Ureter (tissue), 1 donor: ENCODE data around the gene SLC25A26. TPM values are rescaled to one million over a fixed set of nuclear protein-coding genes. Genes with fewer than 3 reads are reported as not detected.

Experiments
- DNase-seq: peaks from one replicate; pipeline ENCODE4 v3.0.0-alpha.2; 2020; ENCODE audit warnings: low spot score
- total RNA-seq: library from RNA; stranded (reverse); gene quantifications from one replicate; pipeline ENCODE4 v1.2.4, GENCODE V29; 2023
- donor health status: DM: yes; HTN: yes; CAD: no.

The SLC25A26 gene
- total RNA-seq, 1 donor from 2014 or later, result 21.3 TPM

DNA sequence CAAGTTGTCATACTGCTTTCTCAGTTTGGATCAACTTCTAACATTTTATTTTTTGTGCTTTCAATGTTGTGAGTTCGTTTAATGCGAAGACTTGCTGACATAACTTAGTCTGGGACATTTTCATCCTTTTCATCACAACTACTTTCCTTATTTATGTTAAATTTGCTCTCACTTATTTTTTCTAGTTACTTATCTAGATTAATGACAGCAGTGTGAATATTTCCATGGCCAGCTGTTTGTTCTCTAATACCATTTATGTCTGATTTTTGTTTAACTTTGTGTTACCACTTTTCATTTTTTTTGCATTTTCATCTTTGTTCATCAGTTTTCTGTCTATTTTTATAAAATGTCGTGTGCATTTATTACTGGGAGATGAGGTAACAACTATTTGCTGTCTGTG lies 6.2 kb downstream of the SLC25A26 start:
- DNase-seq, result no peak

DNA sequence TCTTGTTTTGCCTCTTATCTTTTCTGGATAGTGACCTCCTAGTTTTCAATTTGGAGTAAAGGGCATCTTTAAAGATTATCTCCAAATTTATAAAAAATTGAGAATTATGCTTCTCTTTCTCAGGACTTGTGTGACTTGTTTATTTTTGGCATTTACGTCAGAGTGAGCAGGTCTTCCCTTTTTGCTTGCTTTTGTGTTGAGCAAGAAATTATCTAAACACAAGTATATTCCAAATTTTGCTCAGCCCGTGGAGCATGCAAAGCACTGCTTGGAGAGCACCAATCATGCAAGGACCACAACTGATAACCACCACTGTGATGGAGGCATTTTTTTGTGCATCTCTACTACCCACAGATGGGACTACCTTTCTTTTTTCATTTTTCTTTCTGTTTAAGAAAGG lies 7.1 kb downstream of the SLC25A26 start:
- DNase-seq, result no peak

DNA sequence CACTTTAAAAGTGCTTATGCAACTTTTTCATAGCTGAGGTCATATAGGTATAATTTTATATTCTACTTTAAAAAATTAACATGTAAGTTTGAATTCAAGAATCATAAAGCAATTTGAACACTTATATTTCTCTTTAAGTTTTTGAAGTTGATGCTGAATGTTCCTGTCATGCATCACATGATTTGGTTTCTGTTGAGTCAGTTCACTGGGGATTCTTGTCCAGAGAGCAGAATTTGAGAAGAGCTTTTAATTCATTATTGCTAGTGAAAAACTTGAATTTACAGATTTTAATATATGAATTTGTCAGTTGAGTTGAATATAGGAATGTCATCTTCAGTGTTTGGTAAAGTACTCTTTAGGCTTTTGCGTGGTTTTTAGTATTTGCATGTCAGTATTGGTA lies 7.9 kb downstream of the SLC25A26 start:
- no peak for DNase-seq

DNA sequence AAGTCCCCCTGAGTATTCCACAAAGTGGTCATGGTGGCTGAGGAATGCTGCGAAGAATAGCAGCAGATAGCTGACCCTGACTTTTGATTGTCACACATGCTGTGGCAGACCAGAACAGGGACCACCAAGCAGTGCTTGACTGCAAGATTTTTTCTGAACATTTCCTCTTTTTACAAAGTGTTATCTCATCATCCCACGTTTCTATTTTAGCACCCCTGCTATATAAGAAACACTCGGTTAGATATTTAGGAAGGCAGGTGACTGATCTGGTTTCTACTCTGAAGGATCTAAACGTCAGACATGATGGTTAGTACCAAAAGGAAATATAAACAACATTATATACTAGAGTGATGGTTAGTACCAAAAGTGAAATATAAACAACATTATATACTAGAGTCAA lies 9.1 kb downstream of the SLC25A26 start:
- DNase-seq, result no peak

DNA sequence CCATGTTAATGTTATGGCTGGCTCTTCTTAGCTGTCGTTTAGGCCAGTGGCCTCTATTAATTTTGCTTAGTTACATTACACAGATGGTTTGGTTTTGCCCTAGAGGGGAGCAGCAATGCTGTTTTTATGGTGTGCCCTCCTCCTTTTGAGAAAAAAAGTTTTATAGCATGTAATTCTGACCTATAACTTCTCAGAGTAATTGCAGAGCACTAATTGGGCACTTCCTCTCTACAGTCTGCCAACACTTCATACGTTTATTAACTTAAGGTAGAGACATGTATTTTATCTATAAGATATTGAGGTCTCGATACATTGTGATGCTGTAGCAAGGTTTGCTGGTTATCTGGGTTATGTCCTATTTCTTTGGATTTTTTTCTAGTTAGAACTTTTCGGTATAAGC lies 12.2 kb downstream of the SLC25A26 start:
- no peak for DNase-seq

DNA sequence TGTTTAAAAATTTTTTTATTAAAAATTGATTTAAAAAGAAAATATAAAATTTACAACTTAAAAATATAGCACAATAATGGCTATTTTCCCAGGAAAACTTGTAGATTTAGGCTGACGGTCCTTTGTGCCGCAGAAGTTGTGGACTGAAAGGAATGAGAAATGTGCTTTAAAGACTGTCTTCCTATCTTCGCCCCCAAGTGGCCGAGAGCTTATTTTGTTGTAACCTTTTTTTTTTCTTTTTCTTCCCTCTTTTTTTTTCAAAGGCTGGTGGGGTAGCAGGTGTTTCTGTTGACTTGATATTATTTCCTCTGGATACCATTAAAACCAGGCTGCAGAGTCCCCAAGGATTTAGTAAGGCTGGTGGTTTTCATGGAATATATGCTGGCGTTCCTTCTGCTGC lies 15.5 kb downstream of the SLC25A26 start:
- no peak for DNase-seq

DNA sequence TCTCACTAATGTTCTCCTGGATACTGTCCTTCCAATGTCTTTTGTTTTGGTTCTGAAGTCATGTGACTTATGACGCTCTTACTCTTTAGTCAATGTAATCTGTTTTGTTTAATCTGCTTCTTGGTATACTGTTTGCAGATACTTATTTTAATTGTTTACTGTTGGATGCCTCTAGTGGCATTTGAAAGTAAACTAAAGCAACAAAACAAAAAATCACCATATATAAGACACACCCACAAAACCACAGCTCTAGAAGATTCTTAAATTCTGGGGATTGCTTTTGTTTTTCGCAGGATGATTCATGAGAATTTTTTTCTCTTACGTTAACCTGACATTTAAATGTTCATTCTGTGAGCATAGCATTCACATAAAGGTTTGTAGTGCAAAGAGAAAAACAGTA lies 16.8 kb downstream of the SLC25A26 start:
- no peak for DNase-seq

DNA sequence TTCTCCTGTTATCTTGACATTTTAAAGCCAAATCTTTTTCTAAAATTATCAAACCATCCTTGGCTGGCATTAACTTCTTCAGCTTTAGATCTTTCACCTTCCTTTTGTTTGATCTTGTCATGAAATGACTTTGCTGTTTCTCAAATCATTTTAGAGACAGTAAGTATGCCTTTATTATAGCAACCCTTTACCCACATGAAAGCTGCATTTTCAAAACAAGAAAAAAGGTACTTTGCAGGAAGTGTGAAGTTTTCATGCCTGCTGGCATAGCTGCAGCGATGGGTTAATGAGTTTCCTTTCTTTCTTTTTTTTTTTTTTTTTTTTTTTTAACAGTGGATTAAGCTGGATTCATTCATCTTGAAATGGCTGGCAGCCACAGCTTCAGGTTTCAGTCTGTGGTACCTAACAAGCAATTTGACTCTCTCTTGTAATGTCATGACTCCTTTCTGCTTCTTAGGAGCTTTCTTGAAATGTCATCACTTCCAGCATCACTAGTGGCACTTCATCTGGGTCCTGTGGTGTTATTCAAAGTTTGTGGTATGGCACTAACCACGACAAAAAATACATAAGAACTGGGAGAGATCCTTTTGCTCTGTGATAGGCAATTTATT lies 18.8 kb downstream of the SLC25A26 start:
- DNase-seq, result no peak

DNA sequence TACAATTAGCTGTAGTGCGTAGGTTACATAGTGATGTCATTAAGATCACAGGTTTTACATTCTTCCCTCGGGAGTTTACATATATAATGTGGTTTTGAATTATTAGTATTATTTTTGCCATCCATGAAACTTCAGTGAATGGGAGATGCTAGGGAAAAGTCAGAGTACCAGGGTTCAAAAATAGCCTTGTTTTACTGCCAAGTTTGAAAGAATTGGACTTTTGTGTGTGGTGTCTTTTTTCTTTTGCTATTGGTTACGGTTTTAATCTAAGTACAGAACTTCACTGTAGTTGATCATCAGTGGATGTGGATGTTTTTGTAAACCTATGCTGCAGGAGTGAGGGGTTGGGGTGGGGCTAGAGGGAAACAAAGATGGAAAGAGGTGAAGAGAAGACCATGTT lies 20.7 kb downstream of the SLC25A26 start:
- DNase-seq, result no peak

DNA sequence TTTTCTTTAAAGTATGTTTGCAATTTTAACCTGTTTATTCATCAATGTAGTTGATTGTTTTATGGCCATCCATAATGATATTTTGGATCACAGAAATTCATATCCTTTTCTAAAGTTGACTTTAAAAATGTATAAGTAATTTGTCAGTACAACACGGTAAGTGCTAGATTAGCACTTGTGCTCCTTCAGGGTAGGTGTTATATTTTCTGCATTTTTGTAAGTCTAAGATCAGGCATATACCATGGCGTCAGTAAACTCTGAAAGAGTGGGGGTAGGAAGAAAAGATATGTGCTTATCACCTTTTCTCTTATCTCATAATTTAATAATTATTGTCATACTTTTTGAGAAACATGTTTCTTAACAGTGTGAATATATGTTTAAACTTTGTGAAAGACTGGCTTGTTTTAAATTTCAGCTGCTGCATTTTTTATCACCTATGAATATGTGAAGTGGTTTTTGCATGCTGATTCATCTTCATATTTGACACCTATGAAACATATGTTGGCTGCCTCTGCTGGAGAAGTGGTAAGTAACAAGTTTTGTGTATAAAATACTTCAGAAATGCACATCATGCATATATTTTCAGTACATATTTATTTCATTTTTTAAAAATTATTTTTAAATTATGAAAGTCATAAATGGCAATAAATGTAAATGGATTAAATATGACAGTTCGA lies 22.1 kb downstream of the SLC25A26 start:
- no peak for DNase-seq

DNA sequence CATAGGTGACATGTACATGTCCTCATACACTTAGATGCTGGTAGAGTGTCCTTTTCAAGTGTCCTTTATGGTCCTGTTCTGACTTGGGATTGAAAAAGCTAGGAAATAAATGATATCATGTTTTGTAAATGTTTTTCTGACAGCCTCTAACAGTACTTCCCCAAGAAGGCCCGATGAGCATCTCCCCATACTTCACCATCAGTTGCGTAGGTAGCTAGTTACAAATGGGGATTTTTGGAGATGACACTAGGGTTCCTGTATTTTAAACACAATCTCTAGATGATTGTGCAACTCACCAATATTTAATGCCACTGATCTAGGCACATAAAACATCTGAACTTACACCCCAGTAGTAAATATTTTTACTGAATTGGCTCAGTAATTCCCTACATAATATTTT lies 27.8 kb downstream of the SLC25A26 start:
- DNase-seq, result no peak

DNA sequence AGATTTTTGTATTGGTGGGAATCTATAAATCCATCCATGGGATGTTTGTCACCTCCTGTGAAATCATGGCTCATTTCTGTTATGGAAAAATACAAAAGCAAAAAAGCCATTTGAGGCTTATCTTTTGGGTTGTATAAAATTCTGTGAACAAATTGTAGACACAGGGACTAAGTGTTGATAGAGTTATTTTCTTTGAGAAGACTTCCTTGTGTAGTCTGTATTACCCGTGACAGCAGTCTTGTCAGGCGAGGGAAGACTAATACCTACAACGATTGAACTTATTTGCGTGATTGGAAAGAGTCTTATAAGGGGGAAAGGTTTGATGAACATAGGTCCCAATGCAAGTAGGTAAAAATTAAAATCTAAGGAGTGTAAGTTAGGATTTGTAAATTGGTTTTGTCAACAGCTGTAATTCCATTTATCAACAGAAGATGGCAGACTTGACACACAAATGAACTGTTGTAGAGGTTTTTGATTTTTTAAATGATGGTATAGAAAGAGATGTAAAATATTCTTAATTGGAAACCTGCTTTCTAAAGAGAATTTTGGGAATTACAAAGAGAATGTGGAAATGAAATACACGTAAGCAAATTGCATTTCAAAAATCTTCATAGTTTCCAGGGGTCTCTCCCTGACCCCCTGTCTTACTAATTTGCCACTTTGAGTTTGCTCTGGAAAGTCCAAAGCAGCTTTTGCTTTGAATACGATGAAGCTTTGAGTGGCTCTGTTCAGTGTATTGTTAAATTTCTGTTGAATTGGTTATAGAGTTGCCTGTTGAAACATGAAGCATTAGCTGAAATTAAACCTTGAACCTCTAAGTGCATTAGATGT lies 33.2 kb downstream of the SLC25A26 start:
- DNase-seq, result no peak

DNA sequence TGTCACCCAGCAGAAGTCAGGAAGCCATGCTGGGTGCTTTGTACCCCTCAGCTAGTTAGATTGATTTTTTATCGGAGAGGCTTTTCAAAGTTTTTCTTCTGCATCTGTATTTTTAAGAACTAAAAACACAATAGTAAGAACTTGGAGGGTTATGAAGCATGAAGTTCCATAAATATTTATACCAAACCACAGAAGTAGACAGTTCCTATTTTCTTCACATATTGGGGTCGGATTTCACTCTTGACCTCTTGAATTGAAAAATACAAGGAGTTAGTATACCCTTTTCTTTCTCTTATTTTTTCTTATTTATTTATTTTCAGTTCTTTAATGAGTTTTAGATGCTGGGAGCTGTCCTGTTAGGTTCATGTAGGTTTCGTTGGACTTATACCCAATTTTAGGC lies 35.1 kb downstream of the SLC25A26 start:
- DNase-seq, result no peak

DNA sequence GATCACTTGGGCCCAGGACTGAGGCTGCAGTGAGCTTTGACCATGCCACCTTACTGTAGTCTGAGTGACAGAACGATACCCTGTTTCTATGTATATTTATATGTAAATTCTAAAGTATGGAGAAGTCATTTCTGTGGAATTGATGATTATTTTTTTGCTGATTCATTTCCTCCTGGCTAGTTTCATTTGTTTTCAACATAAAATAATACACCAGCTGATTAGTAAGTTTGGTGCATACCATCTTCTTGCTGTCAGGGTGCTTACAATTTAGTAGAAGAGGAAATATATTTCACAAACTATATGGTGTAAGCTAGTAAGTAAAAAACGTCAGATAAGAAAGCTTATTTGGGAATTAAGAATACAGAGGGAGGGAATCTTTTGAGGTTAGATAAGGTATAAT lies 36.0 kb downstream of the SLC25A26 start:
- no peak for DNase-seq

DNA sequence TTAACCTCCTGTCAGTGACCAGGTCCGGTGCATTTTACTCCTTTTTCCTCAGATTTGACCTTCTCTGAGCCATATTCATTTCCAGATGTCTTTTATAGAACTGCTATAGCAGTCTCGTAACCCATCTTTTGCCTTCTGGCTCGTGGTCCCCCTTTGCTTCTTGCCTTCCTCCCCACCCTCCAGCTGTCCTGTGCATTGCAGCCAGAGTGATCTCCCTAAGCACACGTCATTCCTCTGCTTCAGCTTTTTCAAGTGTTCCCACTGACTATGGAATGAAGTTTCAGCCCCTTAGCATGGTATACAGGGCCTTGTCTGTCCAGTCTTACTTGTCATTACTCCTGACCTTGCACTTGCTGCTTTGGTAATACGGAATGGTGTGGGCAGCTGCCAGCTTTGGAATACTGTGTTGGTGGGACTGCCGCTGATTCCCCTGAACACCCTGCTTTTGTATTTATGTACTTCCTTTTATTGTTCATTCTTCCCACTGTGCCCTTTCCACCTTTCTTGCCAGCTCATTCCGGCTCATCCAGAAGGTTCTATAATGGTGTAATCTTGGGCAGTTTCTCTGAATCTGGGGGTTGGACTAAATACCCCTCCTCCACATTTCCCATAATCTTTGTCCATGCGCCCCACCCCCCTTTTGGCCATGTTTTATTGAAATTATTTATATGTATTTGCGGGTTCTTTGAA lies 38.9 kb downstream of the SLC25A26 start:
- no peak for DNase-seq

DNA sequence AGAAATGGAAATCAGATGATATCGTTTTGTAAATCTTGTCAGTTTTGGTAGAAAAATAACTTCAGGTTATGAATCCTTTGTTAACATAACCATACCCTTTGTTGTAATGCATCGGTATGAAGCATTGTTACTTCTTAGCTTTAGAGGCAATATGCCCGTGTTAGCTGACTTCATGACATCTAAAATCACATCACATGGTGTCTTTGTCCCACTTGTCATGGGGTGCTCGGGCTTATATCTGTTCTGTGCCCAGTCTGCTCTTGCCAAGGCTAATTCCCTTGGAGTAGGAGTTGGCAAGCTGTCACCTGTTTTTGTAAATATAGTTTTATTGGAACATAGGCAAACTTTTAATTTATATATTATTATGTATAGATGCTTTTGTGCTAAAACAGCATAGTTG lies 39.6 kb downstream of the SLC25A26 start:
- DNase-seq, result no peak

DNA sequence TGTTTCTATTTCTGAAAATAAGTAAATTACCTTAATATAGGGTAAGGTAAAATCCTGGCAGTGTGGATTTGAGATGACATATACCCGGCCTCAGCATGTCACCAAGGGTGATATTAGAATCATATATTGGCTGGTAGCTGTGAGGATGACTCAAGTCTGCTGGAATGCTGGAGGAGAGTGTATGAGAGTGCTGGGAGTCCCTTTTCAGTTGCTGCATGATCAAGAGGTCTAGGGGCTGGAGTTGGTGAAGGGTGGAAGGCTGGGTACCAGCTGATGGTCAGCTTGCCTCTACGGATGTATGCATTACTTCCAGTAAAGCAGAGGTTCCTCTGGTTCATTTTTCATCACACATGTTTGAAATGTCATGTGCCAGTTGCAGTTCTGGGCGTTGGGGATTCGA lies 40.6 kb downstream of the SLC25A26 start:
- no peak for DNase-seq

DNA sequence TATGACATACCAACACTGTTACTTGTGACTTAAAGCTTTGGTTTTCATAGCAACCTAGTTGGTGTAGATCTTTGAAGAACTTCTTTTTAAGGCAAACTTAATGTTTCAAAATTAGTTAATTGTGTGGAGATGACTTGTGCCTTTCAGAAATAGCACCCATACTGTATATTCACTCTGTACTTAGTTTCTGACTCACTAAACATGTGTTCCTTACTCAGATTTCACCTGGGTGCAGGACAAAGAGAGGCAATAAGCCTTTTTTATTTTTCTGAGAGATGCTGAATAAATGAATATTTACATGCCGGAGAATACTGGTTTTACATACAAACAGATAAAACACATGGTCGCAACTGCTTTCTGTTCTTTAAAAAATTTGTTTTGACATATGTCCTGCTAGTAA lies 44.8 kb downstream of the SLC25A26 start:
- DNase-seq, result no peak

DNA sequence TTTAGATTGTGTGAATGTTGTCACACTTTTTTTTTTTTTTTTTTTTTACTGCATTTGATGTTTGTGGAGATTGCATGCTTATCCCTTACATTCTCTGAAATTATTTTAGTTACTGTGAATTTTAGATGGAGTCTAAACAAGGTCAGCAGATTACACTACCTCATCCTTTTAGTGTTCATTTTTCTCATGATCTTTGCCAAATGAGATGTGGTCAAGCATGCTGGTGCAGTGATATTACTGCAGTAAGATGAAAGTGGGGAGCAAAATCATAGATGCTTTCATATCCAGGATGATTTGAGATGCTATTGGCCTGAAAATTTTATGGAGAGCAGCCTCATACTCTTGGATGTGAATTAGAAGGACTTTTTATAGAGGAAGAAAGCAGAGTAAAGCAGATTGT lies 45.8 kb downstream of the SLC25A26 start:
- no peak for DNase-seq

DNA sequence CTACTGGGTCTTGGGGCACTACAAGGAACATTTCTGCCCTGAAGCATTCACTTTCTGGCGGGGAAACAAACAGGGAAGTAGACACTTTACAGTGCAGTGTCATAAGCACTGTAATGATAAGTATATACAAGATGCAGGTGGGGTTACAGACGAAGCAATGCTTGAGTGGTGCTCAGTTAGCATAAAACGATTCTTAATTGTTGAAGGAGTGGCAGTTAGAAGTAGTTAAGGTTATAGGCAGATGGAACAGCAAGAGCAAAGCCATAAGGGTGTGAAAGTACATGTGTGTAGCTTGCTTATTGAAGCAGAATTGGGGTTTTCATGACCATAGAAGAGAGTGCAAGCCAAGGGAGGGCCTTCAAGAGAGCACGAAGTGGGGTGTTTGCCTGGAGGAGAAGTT lies 46.2 kb downstream of the SLC25A26 start:
- DNase-seq, result no peak

DNA sequence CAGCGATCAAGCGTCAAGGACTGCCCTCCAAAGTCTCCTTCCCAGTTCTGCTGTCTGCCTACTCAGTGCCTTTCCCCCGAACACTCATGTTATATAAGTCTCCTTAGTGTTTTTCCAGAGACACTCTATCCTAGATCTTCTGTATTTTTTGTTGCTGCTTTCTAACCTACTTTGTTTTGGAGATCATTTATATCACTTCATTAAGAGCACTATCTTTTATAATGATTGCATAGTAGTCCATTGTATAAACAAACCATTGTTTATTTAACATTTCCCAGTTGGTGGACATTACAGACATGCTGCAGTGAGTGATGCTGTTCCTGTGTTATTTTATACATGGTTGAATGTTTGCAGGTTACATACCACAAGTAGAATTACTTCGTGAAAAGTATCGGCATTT lies 47.1 kb downstream of the SLC25A26 start:
- DNase-seq, result no peak

DNA sequence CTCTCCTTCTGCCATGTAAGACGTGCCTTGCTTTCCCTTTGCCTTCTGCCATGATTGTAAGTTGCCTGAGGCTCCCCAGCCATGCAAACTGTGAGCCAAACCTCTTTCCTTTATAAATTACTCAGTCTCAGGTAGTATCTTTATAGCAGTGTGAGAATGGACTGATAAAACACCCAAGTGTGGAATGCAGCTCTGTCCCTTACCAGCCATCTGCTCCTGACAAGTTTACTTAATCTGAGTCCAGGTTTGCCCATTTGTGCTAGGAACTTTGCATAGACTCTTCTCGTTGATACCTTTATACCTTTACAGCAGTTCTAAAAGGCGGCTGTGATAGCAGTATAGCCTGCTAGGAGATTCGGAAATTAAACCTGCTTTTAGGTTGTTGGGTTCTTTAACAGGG lies 48.1 kb downstream of the SLC25A26 start:
- no peak for DNase-seq

DNA sequence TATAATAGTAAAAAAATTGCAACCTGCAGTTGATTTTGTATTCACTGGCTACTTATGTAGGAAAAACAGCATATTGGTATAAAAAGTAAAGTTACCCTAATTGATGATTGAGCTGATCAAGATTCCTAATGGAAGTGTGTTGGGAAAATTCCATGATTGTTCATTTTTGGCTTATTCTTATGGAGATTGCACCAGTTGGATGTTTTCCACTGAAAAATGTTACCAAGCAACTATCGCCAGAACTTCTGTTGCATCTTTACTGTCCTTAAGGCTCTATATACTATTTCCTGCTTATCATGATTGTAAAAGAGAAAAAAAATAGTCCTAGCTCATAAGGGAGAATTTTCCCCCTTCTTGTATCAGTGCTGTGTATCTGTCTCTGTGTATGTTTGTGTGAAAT lies 48.6 kb downstream of the SLC25A26 start:
- no peak for DNase-seq
